Measurements from ENCODE around the gene KCNIP3. TPM values are rescaled to one million over a fixed set of nuclear protein-coding genes. Genes with fewer than 3 reads are reported as not detected.
A peak's percentile ranks its signal among the peaks of the same experiment; 100 is the strongest.

KCNIP3 gene
- total RNA-seq, 2 experiments from 2014 or later: not detected

DNA sequence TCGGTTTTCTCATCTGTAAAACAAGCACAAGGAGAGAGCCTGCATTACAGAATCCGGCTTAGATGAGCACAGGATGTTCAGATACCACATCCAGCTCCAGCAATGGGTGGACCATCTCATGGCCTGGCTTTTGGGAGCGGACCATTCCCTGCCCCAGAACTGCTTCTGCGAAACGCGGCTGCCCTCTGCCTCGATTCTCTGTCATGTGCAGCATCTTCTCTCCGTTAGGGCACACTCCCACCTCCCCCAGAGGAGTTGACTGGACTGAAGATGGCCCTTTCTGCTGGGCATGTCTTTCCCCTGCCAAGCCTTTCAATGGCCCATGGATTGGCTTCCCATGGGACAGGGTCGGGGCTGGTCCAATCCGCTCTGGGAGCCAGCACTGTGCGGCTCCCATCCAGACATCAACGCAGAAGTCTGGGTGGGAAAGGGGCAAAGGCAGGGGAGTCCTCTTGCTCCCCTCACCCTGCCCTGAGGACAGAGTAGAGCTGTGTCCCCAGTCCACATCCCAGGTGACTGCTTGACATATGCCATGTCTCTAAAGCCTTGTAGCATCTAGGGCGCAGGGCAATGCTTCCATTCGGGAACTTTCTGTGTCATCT is 91.0 kb downstream of the KCNIP3 start:
- Mint-ChIP-seq H3K4me3 (no peak overlapping the region), H3K36me3 (ENCODE audit: low read depth) (no peaks in the 10 kb centered on the region), H3K9me3 (no peaks in the 10 kb centered on the region), H3K27me3 (ENCODE audit: low read depth) (no peaks in the 10 kb centered on the region), H3K27ac (no peak overlapping the region), H3K4me1 (ENCODE audit: low read depth) (no peaks in the 10 kb centered on the region)
- intact Hi-C loops (cut with micrococcal nuclease): no loop called here
- CTCF ChIA-PET: interaction anchor here (0.7 to 3.8 kb wide), 5 partner anchors 8 to 157 kb away, joined by 3 to 41 read pairs (median 5); partner anchors contain the start of gene FAHD2A
- no peak for DNase-seq

DNA sequence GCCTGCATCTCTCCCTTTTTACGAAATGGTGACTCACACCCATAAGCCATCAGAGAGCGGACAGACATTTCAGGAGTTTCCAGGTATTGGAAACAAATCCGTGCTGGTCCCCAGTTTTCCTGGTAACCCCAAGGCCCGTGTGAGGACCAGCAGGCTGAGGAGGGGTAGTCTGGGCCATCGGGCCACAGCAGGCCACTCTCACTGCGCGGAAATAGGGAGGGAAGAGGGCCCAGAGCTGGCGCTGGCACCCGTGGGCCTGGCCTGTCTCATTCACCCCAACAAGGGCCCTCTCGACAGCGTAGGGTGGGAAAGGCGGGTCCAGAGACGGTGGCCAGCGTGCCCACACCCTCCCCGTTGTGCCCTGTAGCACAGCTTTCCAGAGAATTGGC is 91.7 kb downstream of the KCNIP3 start:
- intact Hi-C loops (cut with micrococcal nuclease): loop anchor here (1.0 kb wide), 1 partner anchor 340 kb away; no protein-coding TSS in a partner anchor
- no peak overlapping the region for H3K4me3 Mint-ChIP-seq
- no peak for DNase-seq
- no peak overlapping the region for H3K27ac Mint-ChIP-seq
- CTCF ChIA-PET: interaction anchor here (0.7 to 3.8 kb wide), 9 partner anchors 9 to 340 kb away, joined by 3 to 41 read pairs (median 4); partner anchors contain the start of gene FAHD2A
- no peaks in the 10 kb centered on the region for H3K9me3 Mint-ChIP-seq
- H3K4me1 Mint-ChIP-seq (ENCODE audit: low read depth): no peaks in the 10 kb centered on the region
- H3K27me3 Mint-ChIP-seq (ENCODE audit: low read depth): no peaks in the 10 kb centered on the region
- no peaks in the 10 kb centered on the region for H3K36me3 Mint-ChIP-seq (ENCODE audit: low read depth)

DNA sequence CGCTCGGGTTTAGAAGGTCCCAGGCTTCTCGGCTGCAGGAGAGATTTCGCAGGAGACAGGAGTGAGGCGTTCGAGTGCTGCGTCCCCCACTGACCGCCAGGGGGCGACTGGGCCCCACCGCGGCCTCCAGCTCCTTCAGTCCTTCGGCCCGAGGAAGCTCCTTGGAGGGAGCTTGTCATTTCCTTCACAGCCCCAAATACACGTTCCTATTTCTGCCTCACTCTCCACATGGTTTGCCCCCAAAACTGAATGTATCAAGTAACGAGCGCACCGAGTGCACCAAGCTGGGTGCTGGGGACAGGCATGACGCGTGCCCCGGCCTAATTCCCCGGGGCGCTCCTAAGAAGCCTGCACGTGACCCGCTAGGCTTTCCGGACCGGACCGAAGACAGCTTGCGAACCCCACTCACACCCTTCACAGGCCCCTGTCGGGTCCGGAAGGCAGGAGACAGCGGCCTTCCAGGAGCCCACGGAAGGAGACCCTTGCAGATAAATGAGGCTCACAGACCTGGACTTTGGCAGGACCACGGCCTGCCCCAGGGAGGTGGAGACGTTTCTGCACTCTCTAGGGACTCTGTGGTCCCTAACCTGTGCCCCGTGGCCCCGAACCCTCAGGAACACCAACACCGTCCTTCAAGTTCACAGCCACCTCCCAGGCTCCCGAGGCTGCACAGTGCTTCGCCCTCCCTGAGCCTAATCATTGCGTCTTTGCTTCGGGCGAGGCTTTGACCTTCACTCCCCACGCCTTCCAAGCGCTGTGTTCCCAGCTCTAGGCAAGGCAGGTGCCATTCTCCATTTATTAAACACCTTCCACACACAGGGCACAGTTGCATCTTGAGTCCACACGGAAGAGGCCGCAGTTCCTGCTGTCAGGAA is 92.3 kb downstream of the KCNIP3 start:
- Mint-ChIP-seq H3K27me3 (ENCODE audit: low read depth) (no peaks in the 10 kb centered on the region), H3K9me3 (no peaks in the 10 kb centered on the region), H3K4me3 (no peak overlapping the region), H3K36me3 (ENCODE audit: low read depth) (no peaks in the 10 kb centered on the region), H3K4me1 (ENCODE audit: low read depth) (no peaks in the 10 kb centered on the region), H3K27ac (no peak overlapping the region)
- CTCF ChIA-PET: interaction anchor here (0.7 to 3.8 kb wide), 9 partner anchors 10 to 339 kb away, joined by 3 to 41 read pairs (median 4); partner anchors contain the start of gene FAHD2A
- peak; percentile 62 for DNase-seq
- intact Hi-C loops (cut with micrococcal nuclease): loop anchor here (1.0 kb wide), 1 partner anchor 340 kb away; no protein-coding TSS in a partner anchor

DNA sequence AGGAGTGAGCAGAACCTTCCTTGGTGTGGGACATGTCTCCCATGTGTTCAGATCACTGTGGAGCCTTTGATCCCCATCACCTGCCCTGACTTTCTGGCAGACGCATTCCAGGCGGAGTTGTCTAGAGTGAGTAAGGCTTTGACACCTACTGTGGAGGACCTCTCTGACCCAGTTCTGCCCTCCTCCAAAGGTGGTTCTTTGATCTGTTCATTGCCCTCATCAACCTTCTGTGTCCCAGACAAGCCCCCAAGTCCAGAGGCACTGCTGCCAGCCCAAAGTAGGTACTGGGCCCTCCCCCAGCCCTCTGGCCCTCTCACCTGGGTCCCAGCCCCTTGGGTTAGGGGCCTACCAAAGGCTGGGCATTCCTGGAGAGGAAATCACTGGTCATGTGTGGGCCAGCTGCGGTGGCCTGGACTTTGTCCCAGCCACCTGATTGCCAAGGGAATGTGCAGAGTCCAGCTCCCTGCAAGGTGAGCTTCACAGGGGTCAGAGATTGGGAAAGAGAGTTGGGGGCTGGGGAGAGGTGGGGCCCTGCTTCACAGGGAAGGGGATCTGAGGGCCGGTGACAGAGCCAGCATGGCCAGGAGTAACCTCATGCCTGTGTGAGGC is 93.2 kb downstream of the KCNIP3 start:
- H3K4me3 Mint-ChIP-seq: no peak overlapping the region
- intact Hi-C loops (cut with micrococcal nuclease): no loop called here
- no peak for DNase-seq
- H3K27ac Mint-ChIP-seq: no peak overlapping the region
- CTCF ChIA-PET: interaction anchor here (2.4 to 3.8 kb wide), 2 partner anchors 11 kb away, joined by 6 to 41 read pairs; partner anchors contain the start of gene FAHD2A
- H3K27me3 Mint-ChIP-seq (ENCODE audit: low read depth): no peaks in the 10 kb centered on the region
- no peaks in the 10 kb centered on the region for H3K9me3 Mint-ChIP-seq
- H3K36me3 Mint-ChIP-seq (ENCODE audit: low read depth): no peaks in the 10 kb centered on the region
- H3K4me1 Mint-ChIP-seq (ENCODE audit: low read depth): no peaks in the 10 kb centered on the region

DNA sequence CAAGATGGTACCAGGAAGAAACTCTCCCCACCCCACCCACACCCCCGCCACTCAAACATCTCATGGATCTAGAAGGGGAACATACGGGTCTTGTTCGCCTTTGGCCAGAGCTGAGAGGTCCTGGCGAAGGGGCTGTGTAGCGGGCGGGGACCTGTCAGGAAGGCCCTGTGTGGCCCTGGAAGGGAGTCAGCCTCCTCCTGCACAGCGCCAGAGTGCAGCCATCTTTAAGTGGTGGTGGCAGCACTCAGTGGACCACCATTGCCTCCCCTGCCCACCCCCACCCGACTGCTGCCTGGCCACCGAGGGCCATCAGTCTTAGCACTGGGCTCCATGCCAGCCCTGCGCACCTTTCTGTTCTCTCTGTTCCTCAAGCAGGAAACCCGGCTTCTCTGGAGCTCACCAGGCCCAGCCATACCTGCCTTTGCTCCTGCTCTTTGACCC is 93.8 kb downstream of the KCNIP3 start:
- H3K36me3 Mint-ChIP-seq (ENCODE audit: low read depth): no peaks in the 10 kb centered on the region
- intact Hi-C loops (cut with micrococcal nuclease): no loop called here
- H3K9me3 Mint-ChIP-seq: no peaks in the 10 kb centered on the region
- H3K4me3 Mint-ChIP-seq: no peak overlapping the region
- no peaks in the 10 kb centered on the region for H3K4me1 Mint-ChIP-seq (ENCODE audit: low read depth)
- no peak for DNase-seq
- CTCF ChIA-PET: interaction anchor here (2.4 kb wide), 1 partner anchor 11 kb away, joined by 6 read pairs; the partner anchor contains the start of gene FAHD2A
- H3K27me3 Mint-ChIP-seq (ENCODE audit: low read depth): no peaks in the 10 kb centered on the region
- no peak overlapping the region for H3K27ac Mint-ChIP-seq

DNA sequence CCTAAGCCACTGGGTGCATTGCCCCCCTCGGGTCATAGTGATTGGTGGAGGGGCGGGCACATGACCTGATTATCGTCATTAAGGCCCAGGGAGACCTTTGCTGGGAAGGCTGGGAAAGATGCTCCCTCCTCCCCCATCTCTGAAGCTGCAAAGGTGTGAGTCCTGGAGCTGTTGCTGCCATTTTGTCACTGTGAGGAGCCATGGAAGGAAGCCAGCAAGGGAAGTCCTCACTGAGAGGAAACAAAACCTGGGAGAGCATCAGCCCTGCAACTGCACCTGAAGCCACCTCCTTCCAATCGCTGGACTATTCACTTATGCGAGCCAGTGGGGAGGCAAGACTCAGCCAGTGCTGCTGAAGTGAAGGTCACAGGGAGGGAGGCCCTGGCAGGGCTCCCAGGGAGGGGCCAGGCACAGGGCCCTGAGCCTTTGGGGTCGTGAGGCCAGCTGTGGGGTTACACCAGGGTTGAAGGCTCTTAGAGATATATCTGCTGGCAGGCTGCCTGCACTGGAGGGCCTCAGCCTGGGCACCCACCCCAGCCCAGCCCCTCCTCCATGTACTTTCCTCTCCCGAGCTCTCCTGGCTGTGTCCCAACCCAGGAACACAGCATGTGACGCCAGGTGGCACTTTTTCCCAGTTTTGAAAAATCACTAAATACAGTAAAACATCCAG is 94.6 kb downstream of the KCNIP3 start:
- intact Hi-C loops (cut with micrococcal nuclease): no loop called here
- Mint-ChIP-seq H3K4me1 (ENCODE audit: low read depth) (no peaks in the 10 kb centered on the region), H3K27ac (no peak overlapping the region), H3K27me3 (ENCODE audit: low read depth) (no peaks in the 10 kb centered on the region), H3K9me3 (no peaks in the 10 kb centered on the region), H3K4me3 (no peak overlapping the region), H3K36me3 (ENCODE audit: low read depth) (no peaks in the 10 kb centered on the region)
- no peak for DNase-seq
- CTCF ChIA-PET: interaction anchor here (2.4 kb wide), 1 partner anchor 10 kb away, joined by 6 read pairs; the partner anchor contains the start of gene FAHD2A

DNA sequence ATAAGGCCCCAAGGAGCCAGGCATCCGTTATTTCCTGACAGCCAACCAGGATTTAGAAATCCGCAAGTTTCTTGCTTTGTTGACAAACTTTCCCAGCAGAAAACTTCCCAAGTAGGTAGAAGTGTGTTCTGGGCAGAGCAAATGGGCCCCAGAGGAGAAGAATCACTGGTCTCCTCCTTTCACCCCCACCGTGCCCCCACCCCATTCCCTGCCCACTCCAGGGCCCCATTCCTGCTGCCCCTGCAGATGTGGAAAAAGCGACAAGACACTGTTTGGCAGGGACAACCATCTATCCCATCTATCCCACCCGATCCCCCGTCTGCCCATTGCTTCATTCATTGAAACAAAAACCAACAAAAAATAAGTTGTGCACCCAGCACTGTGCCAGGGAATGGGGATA is 95.2 kb downstream of the KCNIP3 start:
- Mint-ChIP-seq H3K27me3 (ENCODE audit: low read depth) (no peaks in the 10 kb centered on the region), H3K9me3 (no peaks in the 10 kb centered on the region), H3K4me1 (ENCODE audit: low read depth) (no peaks in the 10 kb centered on the region), H3K4me3 (no peak overlapping the region), H3K27ac (no peak overlapping the region), H3K36me3 (ENCODE audit: low read depth) (no peaks in the 10 kb centered on the region)
- DNase-seq: no peak
- intact Hi-C loops (cut with micrococcal nuclease): no loop called here
- CTCF ChIA-PET: interaction anchor here (2.4 kb wide), 1 partner anchor 9 kb away, joined by 6 read pairs; the partner anchor contains the start of gene FAHD2A

DNA sequence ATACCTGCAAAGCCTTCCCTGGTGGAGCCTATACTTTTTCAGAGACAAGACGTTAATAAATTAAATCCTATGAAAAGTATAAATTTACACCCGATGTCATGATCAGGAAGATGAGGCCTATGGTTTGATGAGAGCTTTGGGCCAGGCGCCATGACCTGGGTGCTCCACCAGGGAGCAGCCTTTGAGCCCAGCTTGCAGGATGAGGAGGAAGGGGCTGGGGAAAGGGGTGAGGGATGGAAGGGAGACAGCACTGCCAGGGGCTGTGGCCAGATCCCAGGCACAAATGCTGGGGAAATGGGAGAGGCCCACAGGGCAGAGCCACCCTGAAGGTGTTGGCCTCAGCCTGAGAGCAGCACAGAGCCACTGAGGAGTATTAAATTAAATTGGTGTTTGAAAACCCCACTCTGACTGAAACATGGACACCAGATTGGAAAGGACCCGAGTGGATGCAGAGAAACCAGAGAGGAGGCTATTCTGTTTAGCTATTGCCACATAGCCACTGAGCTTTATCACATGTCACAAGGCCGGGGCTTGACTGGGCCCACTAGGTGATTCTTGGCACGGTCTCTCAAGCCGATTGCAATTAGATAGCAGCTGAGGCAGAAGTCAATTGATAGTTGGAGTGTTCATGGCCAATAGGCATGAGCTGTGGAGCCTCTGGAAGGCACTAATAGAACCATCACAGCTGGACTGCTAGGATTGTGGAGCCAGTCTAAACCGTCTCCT is 95.7 kb downstream of the KCNIP3 start:
- Mint-ChIP-seq H3K27me3 (ENCODE audit: low read depth) (no peaks in the 10 kb centered on the region), H3K4me3 (no peak overlapping the region), H3K36me3 (ENCODE audit: low read depth) (no peaks in the 10 kb centered on the region), H3K27ac (no peak overlapping the region), H3K4me1 (ENCODE audit: low read depth) (no peaks in the 10 kb centered on the region), H3K9me3 (no peaks in the 10 kb centered on the region)
- no peak for DNase-seq
- intact Hi-C loops (cut with micrococcal nuclease): no loop called here
- CTCF ChIA-PET: interaction anchor here (1.1 to 2.4 kb wide), 2 partner anchors 9 kb away, joined by 6 read pairs; partner anchors contain the start of gene FAHD2A

DNA sequence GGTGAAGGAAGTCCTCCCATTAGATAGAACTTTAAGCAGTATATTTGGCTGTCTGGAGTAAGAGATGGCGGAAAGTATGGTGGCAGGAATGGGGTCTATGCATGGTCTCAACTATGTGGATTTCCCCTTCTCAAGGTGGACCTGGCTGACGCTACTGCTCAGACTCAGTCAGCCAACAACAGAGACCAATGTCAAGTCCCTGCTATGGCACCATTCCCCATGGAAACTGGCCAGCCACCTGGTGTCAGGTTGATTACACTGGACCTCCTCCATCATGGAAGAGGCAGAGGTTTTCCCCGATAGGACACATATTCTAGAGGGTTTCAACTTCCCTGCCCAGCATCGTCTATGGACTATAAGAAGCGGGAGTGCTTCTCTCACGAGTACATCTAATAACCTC is 96.8 kb downstream of the KCNIP3 start:
- H3K36me3 Mint-ChIP-seq (ENCODE audit: low read depth): no peaks in the 10 kb centered on the region
- no peak overlapping the region for H3K4me3 Mint-ChIP-seq
- intact Hi-C loops (cut with micrococcal nuclease): no loop called here
- DNase-seq: no peak
- no peaks in the 10 kb centered on the region for H3K27me3 Mint-ChIP-seq (ENCODE audit: low read depth)
- no peaks in the 10 kb centered on the region for H3K4me1 Mint-ChIP-seq (ENCODE audit: low read depth)
- H3K27ac Mint-ChIP-seq: no peak overlapping the region
- CTCF ChIA-PET: interaction anchor here (1.1 kb wide), 1 partner anchor 8 kb away, joined by 6 read pairs; the partner anchor contains the start of gene FAHD2A
- no peaks in the 10 kb centered on the region for H3K9me3 Mint-ChIP-seq

DNA sequence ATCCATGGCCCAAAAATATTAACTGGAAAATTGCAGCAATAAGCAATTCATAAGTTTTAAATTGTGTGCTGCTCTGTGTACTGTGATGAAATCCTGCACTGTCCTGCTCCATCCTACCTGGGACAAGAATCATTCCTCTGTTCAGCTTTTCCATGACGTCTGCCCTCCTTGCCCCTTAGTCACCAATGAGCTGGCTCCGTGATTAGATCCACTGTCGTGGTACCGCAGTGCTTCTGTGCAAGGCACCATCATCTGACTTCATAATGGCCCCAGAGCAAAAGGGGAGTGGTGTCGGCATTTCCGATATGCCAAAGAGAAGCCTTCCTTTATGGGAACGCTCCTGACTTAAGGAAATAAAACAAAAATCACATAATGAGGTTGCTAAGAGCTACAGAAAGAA is 101.9 kb downstream of the KCNIP3 start:
- CTCF ChIA-PET: interaction anchor here (5.9 kb wide), 1 partner anchor 11 kb away, joined by 41 read pairs; no protein-coding TSS in a partner anchor
- intact Hi-C loops (cut with micrococcal nuclease): no loop called here
- no peak overlapping the region for H3K4me3 Mint-ChIP-seq
- H3K27me3 Mint-ChIP-seq (ENCODE audit: low read depth): no peaks in the 10 kb centered on the region
- H3K36me3 Mint-ChIP-seq (ENCODE audit: low read depth): no peaks in the 10 kb centered on the region
- H3K9me3 Mint-ChIP-seq: no peaks in the 10 kb centered on the region
- H3K27ac Mint-ChIP-seq: no peak overlapping the region
- no peak for DNase-seq
- H3K4me1 Mint-ChIP-seq (ENCODE audit: low read depth): peaks cover 12% of the 10 kb centered on the region

DNA sequence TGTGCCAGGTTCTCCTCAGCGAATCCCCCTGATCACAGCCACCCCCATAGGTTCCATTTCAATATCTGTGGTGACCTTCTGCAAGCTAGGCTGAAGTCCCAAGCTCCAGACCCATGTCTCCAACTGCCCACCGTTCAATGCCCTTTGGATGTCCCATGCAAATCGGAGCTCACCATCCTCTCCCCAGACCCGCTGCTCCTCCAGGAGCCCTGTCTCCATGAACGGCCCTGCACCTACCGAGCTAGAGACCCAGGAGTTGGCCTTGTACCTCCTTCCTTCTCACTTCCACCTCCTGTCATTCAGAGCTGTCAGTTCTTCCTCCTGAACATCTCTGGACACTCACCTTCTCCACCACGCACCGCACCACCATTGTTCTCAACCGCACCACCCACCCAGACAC is 104.3 kb downstream of the KCNIP3 start:
- Mint-ChIP-seq H3K4me3 (peak overlapping the region; percentile 95), H3K27me3 (ENCODE audit: low read depth) (no peaks in the 10 kb centered on the region), H3K9me3 (no peaks in the 10 kb centered on the region), H3K27ac (no peak overlapping the region), H3K36me3 (ENCODE audit: low read depth) (peaks cover 3% of the 10 kb centered on the region), H3K4me1 (ENCODE audit: low read depth) (peaks cover 18% of the 10 kb centered on the region)
- DNase-seq: no peak
- CTCF ChIA-PET: interaction anchor here (1.6 to 5.9 kb wide), 4 partner anchors 8 to 13 kb away, joined by 4 to 41 read pairs (median 6); no protein-coding TSS in a partner anchor
- intact Hi-C loops (cut with micrococcal nuclease): loop anchor here (5.0 kb wide), 2 partner anchors 126 to 379 kb away; no protein-coding TSS in a partner anchor
